ENCODE data around the gene PLXNA4.
A peak's percentile ranks its signal among the peaks of the same experiment; 100 is the strongest.

DNA sequence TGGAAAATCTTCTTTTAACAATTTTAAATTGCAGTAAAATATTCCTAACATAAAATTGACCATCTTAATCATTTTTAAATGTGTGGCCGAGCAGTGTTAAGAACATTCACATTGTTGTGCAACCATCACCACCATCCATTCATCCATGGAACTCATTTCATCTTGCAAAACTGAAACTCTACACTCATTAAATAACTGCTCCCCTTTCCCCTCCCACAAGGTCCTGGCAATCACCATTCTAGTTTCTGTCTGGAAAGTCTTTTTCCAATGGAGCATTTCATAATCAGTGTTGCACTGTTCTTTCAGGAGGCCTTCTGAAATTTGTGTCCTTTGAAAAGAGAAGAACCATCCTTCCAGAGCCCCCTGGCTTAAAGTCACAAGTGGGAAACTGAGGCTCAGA is 233.1 kb downstream of the PLXNA4 start:
- TF ChIP-seq EP300 (IDR thresholded peaks at IDR 0.05) = no peak
- TF ChIP-seq, protein P1, sequence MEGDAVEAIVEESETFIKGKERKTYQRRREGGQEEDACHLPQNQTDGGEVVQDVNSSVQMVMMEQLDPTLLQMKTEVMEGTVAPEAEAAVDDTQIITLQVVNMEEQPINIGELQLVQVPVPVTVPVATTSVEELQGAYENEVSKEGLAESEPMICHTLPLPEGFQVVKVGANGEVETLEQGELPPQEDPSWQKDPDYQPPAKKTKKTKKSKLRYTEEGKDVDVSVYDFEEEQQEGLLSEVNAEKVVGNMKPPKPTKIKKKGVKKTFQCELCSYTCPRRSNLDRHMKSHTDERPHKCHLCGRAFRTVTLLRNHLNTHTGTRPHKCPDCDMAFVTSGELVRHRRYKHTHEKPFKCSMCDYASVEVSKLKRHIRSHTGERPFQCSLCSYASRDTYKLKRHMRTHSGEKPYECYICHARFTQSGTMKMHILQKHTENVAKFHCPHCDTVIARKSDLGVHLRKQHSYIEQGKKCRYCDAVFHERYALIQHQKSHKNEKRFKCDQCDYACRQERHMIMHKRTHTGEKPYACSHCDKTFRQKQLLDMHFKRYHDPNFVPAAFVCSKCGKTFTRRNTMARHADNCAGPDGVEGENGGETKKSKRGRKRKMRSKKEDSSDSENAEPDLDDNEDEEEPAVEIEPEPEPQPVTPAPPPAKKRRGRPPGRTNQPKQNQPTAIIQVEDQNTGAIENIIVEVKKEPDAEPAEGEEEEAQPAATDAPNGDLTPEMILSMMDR (IDR thresholded peaks at IDR 0.05) = no peak
- peak; percentile 59 for TF ChIP-seq POLR2AphosphoS5 (IDR thresholded peaks at IDR 0.05)

Data from gastroesophageal sphincter (tissue), 3 donors.